WERI-Rb-1 (cell line): ENCODE results near the gene CFAP298.

ENCODE experiments used
- DNase-seq: peaks from one replicate; pipeline ENCODE4 v3.0.0-alpha.2; 2020
- H3K27ac ChIP-seq: fragments of 250-450 bp; sonication (Bioruptor Pico); 2 replicates; pipeline ENCODE4 v1.5.1; 2020; ENCODE audit warnings: mild to moderate bottlenecking, moderate library complexity
- H3K27me3 ChIP-seq: fragments of 250-450 bp; sonication (Bioruptor Pico); 2 replicates; pipeline ENCODE4 v1.5.1; 2021; ENCODE audit warnings: mild to moderate bottlenecking, low read depth, moderate library complexity; ENCODE audit not compliant: insufficient read depth, severe bottlenecking
- H3K36me3 ChIP-seq: fragments of 250-450 bp; sonication (Bioruptor Pico); 2 replicates; pipeline ENCODE4 v1.5.1; 2020; ENCODE audit warnings: mild to moderate bottlenecking, moderate library complexity
- H3K4me3 ChIP-seq: 2 replicates; pipeline ENCODE4 v1.5.1; 2011; ENCODE audit warnings: low read depth, mild to moderate bottlenecking, control low read depth, low read length
- H3K9me3 ChIP-seq: fragments of 250-450 bp; sonication (Bioruptor Pico); 2 replicates; pipeline ENCODE4 v1.5.1; 2021; ENCODE audit warnings: mild to moderate bottlenecking, moderate library complexity; ENCODE audit not compliant: severe bottlenecking
- TF ChIP-seq, protein P1 (sequence below): IDR thresholded peaks from 2 replicates; pipeline ENCODE4 v1.5.1; 2011; ENCODE audit warnings: low read depth, mild to moderate bottlenecking, control low read depth, inconsistent platforms, low read length

Gene CFAP298

DNA sequence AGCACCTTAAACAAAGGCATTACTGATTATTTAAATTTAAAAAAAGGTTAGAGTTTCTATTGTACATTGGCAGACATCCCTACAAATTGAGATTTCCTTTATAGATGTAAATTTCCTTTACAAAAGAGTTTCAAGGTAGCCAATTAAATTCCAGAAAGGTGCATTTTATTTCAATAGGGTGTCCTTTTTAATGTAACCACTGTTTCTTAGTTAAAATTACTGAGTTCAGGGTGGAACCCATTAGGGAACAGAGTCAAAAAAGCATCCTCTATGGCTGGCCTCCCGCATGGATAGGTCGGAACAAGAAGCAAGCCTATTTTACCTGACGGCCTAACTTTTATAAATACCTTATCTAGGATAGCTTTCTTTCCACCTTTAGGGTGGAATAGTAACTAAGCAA is 51.3 kb downstream of the CFAP298 start:
- Histone ChIP-seq H3K27ac (no peak overlapping the region), H3K27me3 (no peaks in the 10 kb centered on the region), H3K4me3 (no peak overlapping the region), H3K9me3 (peaks cover 3% of the 10 kb centered on the region), H3K36me3 (no peaks in the 10 kb centered on the region)
- no peak for DNase-seq
- TF ChIP-seq, protein P1, sequence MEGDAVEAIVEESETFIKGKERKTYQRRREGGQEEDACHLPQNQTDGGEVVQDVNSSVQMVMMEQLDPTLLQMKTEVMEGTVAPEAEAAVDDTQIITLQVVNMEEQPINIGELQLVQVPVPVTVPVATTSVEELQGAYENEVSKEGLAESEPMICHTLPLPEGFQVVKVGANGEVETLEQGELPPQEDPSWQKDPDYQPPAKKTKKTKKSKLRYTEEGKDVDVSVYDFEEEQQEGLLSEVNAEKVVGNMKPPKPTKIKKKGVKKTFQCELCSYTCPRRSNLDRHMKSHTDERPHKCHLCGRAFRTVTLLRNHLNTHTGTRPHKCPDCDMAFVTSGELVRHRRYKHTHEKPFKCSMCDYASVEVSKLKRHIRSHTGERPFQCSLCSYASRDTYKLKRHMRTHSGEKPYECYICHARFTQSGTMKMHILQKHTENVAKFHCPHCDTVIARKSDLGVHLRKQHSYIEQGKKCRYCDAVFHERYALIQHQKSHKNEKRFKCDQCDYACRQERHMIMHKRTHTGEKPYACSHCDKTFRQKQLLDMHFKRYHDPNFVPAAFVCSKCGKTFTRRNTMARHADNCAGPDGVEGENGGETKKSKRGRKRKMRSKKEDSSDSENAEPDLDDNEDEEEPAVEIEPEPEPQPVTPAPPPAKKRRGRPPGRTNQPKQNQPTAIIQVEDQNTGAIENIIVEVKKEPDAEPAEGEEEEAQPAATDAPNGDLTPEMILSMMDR: no peak

DNA sequence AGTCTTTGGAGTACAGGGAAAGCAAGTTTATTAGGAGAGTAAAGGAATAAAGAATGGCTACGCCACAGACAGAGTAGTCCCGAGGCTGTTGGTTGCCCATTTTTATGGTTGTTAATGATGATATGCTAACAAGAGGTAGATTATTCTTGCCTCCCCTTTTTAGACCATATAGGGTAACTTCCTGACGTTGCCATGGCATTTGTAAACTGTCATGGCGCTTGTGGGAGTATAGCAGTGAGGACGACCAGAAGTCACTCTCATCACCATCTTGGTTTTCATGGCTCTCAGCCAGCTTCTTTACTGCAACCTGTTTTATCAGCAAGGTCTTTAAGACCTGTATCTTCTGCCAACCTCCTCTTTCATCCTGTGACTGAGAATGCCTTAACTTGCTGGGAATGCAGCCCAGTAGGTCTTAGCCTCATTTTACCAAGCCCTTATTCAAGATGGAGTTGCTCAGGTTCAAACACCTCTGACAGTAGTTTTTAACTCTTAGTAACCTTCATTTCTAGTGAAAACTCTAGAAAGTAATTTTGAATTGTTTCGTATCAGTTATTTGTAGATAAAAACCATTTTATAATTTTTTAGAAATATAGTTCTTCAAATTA is 53.1 kb downstream of the CFAP298 start:
- Histone ChIP-seq H3K27me3 (no peaks in the 10 kb centered on the region), H3K36me3 (no peaks in the 10 kb centered on the region), H3K9me3 (no peaks in the 10 kb centered on the region), H3K4me3 (no peak overlapping the region), H3K27ac (no peak overlapping the region)
- TF ChIP-seq, protein P1: no peak
- no peak for DNase-seq

DNA sequence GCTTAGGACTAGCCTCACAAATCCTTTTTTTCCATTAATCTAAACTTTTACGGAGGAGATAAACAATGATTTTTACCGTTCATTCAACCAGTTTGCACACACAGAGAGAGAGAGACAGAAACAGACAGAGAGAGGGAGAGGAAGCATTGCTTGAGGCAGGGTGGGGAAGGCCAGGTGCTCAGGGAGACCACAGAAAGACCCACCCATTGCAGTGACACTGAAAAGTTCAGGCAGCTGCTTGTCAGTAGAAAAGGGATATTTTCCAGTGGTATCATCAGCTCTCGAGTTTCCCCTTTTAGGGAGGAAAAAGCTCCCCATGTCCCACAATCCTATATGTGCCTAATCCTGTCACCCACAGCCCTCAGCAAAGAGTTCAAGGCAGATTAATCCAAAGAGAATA is 54.1 kb downstream of the CFAP298 start:
- Histone ChIP-seq H3K27ac (no peak overlapping the region), H3K4me3 (no peak overlapping the region), H3K36me3 (no peaks in the 10 kb centered on the region), H3K27me3 (no peaks in the 10 kb centered on the region), H3K9me3 (no peaks in the 10 kb centered on the region)
- no peak for DNase-seq
- TF ChIP-seq, protein P1: no peak

DNA sequence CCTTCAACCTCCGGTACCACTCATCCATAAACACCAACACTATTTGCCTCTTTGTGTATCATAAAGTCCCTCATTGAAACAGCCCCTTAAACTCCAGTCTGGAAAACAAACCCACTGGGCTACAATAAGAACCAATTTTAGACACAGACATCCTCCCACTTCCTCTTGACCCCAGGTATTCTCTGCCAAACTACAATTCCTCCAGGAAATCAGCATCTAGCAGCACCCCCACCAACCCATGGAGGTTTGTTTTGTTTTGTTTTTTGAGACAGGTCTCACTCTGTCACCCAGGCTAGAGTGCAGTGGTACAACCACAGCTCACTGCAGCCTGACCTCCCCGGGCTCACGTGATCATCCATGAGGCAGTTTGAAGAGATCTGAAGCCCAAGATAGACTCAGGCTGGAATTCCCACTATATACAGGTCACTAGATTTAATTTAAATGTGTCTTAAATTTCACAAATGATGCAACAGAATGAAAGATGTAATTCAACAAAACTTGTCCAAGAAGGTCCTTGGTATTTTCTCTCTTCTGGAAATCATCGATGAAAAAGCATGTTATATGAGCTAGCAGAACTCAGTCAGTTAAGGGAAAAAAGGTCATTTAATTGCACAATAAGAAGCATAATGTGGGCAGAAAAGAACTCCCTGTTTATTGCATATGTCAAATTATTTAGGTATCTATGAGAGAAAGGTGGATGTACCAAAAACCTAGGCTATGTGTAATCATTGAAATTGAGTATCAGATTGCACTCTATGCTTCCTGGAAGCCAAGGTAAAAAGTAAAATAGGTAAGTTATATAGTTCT is 57.1 kb downstream of the CFAP298 start:
- Histone ChIP-seq H3K27me3 (no peaks in the 10 kb centered on the region), H3K4me3 (no peak overlapping the region), H3K36me3 (no peaks in the 10 kb centered on the region), H3K27ac (no peak overlapping the region), H3K9me3 (no peaks in the 10 kb centered on the region)
- TF ChIP-seq, protein P1: no peak
- DNase-seq: no peak

DNA sequence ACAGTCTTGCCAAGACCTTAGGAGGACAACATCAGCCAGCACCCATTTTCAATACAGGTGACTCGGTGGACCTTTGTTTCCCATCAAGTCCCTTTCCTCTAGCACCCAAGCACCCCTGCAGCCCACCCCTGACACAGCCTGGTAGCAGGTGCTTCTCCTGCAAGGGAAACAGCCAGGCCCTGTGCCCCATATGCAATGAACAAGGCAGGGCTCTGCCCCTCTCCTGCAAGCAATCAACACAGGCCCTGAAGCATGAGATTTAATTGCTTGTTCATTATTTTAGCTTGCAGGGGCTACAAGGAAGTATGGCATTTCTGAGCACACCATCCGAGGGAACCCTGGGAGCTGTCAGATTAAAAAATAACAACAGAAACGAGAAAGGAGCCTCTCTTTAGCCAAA is 62.3 kb downstream of the CFAP298 start:
- Histone ChIP-seq H3K9me3 (no peaks in the 10 kb centered on the region), H3K4me3 (no peak overlapping the region), H3K36me3 (no peaks in the 10 kb centered on the region), H3K27ac (no peak overlapping the region), H3K27me3 (no peaks in the 10 kb centered on the region)
- DNase-seq: no peak
- TF ChIP-seq, protein P1: no peak
